Gastrocnemius medialis (tissue), 4 donors: ENCODE results near the gene CCDC47. TPM values are rescaled to one million over a fixed set of nuclear protein-coding genes. Genes with fewer than 3 reads are reported as not detected.

Experiments
- ATAC-seq, 2 donors: fragments of 150-250 bp; one replicate each; pipeline ENCODE4 v1.9.1; 2016
- DNase-seq, 2 donors: peaks; one replicate each; pipeline ENCODE4 v3.0.0-alpha.2; 2019
- H3K27ac ChIP-seq, 4 donors: fragments of 200-600 bp; sonication (generic); 1 replicate in 1 of 4; 2 replicates in 3 of 4; pipeline ENCODE4 v1.5.1; 2016 to 2018; ENCODE audit warnings: mild to moderate bottlenecking in 2 of 4, moderate library complexity in 1 of 4
- H3K27me3 ChIP-seq, 3 donors: fragments of 200-600 bp; sonication (generic) in 2 of 3; 1 replicate in 1 of 3; 2 replicates in 2 of 3; pipeline versions ENCODE4 v1.5.1 to v1.6.0; 2016 to 2019; ENCODE audit warnings: mild to moderate bottlenecking in 1 of 3, moderate library complexity in 1 of 3
- H3K36me3 ChIP-seq, 2 donors: fragments of 200-600 bp; sonication (generic) in 1 of 2; one replicate each; pipeline ENCODE4 v1.5.1; 2017 to 2018
- H3K4me1 ChIP-seq, 2 donors: fragments of 200-600 bp; sonication (generic) in 1 of 2; one replicate each; pipeline ENCODE4 v1.5.1; 2016 to 2017; ENCODE audit warnings: mild to moderate bottlenecking in 2 of 2
- H3K4me3 ChIP-seq, 4 donors: fragments of 200-600 bp; sonication (generic) in 3 of 4; 1 replicate in 1 of 4; 2 replicates in 3 of 4; pipeline ENCODE4 v1.5.1; 2016 to 2019; ENCODE audit warnings: mild to moderate bottlenecking in 2 of 4
- H3K9me3 ChIP-seq, 3 donors: fragments of 200-600 bp; sonication (generic) in 2 of 3; 1 replicate in 1 of 3; 2 replicates in 2 of 3; pipeline ENCODE4 v1.5.1; 2016 to 2019
- CTCF ChIP-seq, 5 experiments: fragments of 450-650 bp in 3 of 5; fragments of 200-600 bp in 2 of 5; sonication (generic) in 2 of 5; IDR thresholded peaks in 4 of 5; conservative IDR thresholded peaks in 1 of 5; 1 replicate in 4 of 5; 2 replicates in 1 of 5; pipeline ENCODE4 v1.5.1; 2016 to 2019; ENCODE audit warnings: antibody characterized with exemption in 5 of 5, mild to moderate bottlenecking in 3 of 5, moderate library complexity in 3 of 5
- POLR2A ChIP-seq, 2 donors: fragments of 450-650 bp; IDR thresholded peaks; one replicate each; pipeline ENCODE4 v1.6.1; 2017; ENCODE audit warnings: antibody characterized with exemption in 2 of 2, mild to moderate bottlenecking in 2 of 2, moderate library complexity in 2 of 2
- in situ Hi-C, 4 donors: fragments of 200-750 bp; cut with MboI; loops; one replicate each; pipeline versions ENCODE4 v1.15.0 to v1.8.0; 2017; ENCODE audit warnings: low sequenced_read_pairs in 4 of 4
- intact Hi-C: fragments of 100-400 bp; cut with DNase I; formaldehyde crosslinking; loops from one replicate; pipeline ENCODE4 v1.15.1; 2023; ENCODE audit warnings: low total_unique reads
- total RNA-seq, 4 donors: library from RNA; depleted of rRNA; stranded (reverse); fragments of >200 nt; gene quantifications; one replicate each; pipeline versions ENCODE4 v1.1.0 to v1.2.3, GENCODE V29; 2016

The CCDC47 gene
- total RNA-seq, 4 donors from 2014 or later: 81.0 to 110 (median 86.8) TPM

- intact Hi-C loops (no loop called here), in situ Hi-C loops (loop anchor here in 1 of 4 donors (5.0 kb wide), 1 partner anchor 49 kb away; no protein-coding TSS in a partner anchor)
- no peak for DNase-seq
- H3K27ac ChIP-seq: peak overlapping the region; percentile 57 to 71 (median 63)
- no peaks in the 10 kb centered on the region for H3K27me3 ChIP-seq
- peaks cover 15% of the 10 kb centered on the region in 2 donors for H3K4me1 ChIP-seq
- no peak for ATAC-seq
- H3K36me3 ChIP-seq: peaks cover 0 to 46% of the 10 kb centered on the region in 2 donors
- no peak overlapping the region for H3K4me3 ChIP-seq
- TF ChIP-seq CTCF (IDR thresholded peaks at IDR 0.05 in 4 of 5, conservative IDR thresholded peaks at IDR 0.05 in 1 of 5): no peak
- TF ChIP-seq POLR2A (IDR thresholded peaks at IDR 0.05): no peak
- no peaks in the 10 kb centered on the region for H3K9me3 ChIP-seq
Observed at GRCh38 chr17:63786117-63786516, 12.7 kb upstream of the CCDC47 start.

GRCh38 chr17:63785556-63785955, 12.2 kb upstream of the CCDC47 start:
- TF ChIP-seq CTCF (IDR thresholded peaks at IDR 0.05 in 4 of 5, conservative IDR thresholded peaks at IDR 0.05 in 1 of 5) (no peak), POLR2A (IDR thresholded peaks at IDR 0.05) (no peak)
- H3K4me1 ChIP-seq: peaks cover 21% of the 10 kb centered on the region in 2 donors
- DNase-seq: no peak
- no peaks in the 10 kb centered on the region for H3K27me3 ChIP-seq
- peak overlapping the region; percentile 57 to 71 (median 63) for H3K27ac ChIP-seq
- intact Hi-C loops (no loop called here), in situ Hi-C loops (loop anchor here in 1 of 4 donors (5.0 kb wide), 1 partner anchor 48 kb away; no protein-coding TSS in a partner anchor)
- peaks cover 0 to 42% of the 10 kb centered on the region in 2 donors for H3K36me3 ChIP-seq
- no peak overlapping the region for H3K4me3 ChIP-seq
- peak; percentile 88 to 92 for ATAC-seq
- no peaks in the 10 kb centered on the region for H3K9me3 ChIP-seq

- Histone ChIP-seq H3K36me3 (peaks cover 0 to 24% of the 10 kb centered on the region in 2 donors), H3K27me3 (no peaks in the 10 kb centered on the region), H3K27ac (peak overlapping the region in 1 of 4 donors; percentile 15), H3K4me1 (peaks cover 29 to 35% of the 10 kb centered on the region in 2 donors), H3K4me3 (no peak overlapping the region), H3K9me3 (no peaks in the 10 kb centered on the region)
- TF ChIP-seq CTCF (IDR thresholded peaks at IDR 0.05 in 4 of 5, conservative IDR thresholded peaks at IDR 0.05 in 1 of 5) (no peak), POLR2A (IDR thresholded peaks at IDR 0.05) (no peak)
- intact Hi-C loops (no loop called here), in situ Hi-C loops (no loop called here)
- no peak for ATAC-seq
- DNase-seq: no peak
Observed at GRCh38 chr17:63783522-63783921, 10.1 kb upstream of the CCDC47 start.

- DNase-seq (no peak), ATAC-seq (no peak)
- Histone ChIP-seq H3K9me3 (no peaks in the 10 kb centered on the region), H3K4me1 (peaks cover 31 to 35% of the 10 kb centered on the region in 2 donors), H3K4me3 (no peak overlapping the region), H3K27me3 (no peaks in the 10 kb centered on the region), H3K36me3 (peaks cover 0 to 4% of the 10 kb centered on the region in 2 donors), H3K27ac (peak overlapping the region; percentile 74 to 85 (median 74))
- TF ChIP-seq CTCF (IDR thresholded peaks at IDR 0.05 in 4 of 5, conservative IDR thresholded peaks at IDR 0.05 in 1 of 5) (no peak), POLR2A (IDR thresholded peaks at IDR 0.05) (no peak)
- intact Hi-C loops: no loop called here
- in situ Hi-C loops: no loop called here
Observed at GRCh38 chr17:63780928-63781327, 7.5 kb upstream of the CCDC47 start.

- ATAC-seq (peak; percentile 91 to 93), DNase-seq (peak; percentile 58 to 68)
- in situ Hi-C loops (no loop called here), intact Hi-C loops (no loop called here)
- H3K9me3 ChIP-seq: no peaks in the 10 kb centered on the region
- no peaks in the 10 kb centered on the region for H3K27me3 ChIP-seq
- peaks cover 32 to 35% of the 10 kb centered on the region in 2 donors for H3K4me1 ChIP-seq
- H3K27ac ChIP-seq: peak overlapping the region; percentile 74 to 85 (median 74)
- H3K36me3 ChIP-seq: peaks cover 0 to 4% of the 10 kb centered on the region in 2 donors
- no peak overlapping the region for H3K4me3 ChIP-seq
- TF ChIP-seq POLR2A (IDR thresholded peaks at IDR 0.05) (peak in 1 of 2 donors; percentile 57), CTCF (IDR thresholded peaks at IDR 0.05 in 4 of 5, conservative IDR thresholded peaks at IDR 0.05 in 1 of 5) (no peak)
Observed at GRCh38 chr17:63780507-63780906, 7.1 kb upstream of the CCDC47 start.
